NCI-H1048 (cell line): ENCODE measurements around the gene PDK4.
"Not testable (repeated sequence)": the region's sequence is repeated elsewhere in the genome, so short reads cannot be mapped to it uniquely, and the experiment has no call there.

ENCODE experiments used
- DNase-seq: peaks from one replicate; lab custom pipeline; 2025; lab: John Stamatoyannopoulos, UW

The PDK4 gene

GRCh38 chr7:95604811-95605210 is 8.5 kb upstream of the PDK4 start:
- not testable (repeated sequence) for DNase-seq

GRCh38 chr7:95604397-95604796 is 8.1 kb upstream of the PDK4 start:
- DNase-seq: not testable (repeated sequence)

GRCh38 chr7:95602421-95602820 is 6.1 kb upstream of the PDK4 start:
- no peak for DNase-seq

- no peak for DNase-seq
Measured at GRCh38 chr7:95601316-95601715, 5.0 kb upstream of the PDK4 start.

GRCh38 chr7:95599069-95599468 is 2.8 kb upstream of the PDK4 start:
- no peak for DNase-seq

- DNase-seq: no peak
Measured at GRCh38 chr7:95598511-95598910, 2.2 kb upstream of the PDK4 start.

- DNase-seq: no peak
Measured at GRCh38 chr7:95595746-95596197, 544 bp downstream of the PDK4 start.

- DNase-seq: no peak
Measured at GRCh38 chr7:95594185-95594584, 2.1 kb downstream of the PDK4 start.

- no peak for DNase-seq
Measured at GRCh38 chr7:95593343-95593742, 3.0 kb downstream of the PDK4 start.

GRCh38 chr7:95592570-95592969 is 3.7 kb downstream of the PDK4 start:
- DNase-seq: no peak

- DNase-seq: no peak
Measured at GRCh38 chr7:95590387-95591248, 5.7 kb downstream of the PDK4 start.

- DNase-seq: no peak
Measured at GRCh38 chr7:95589766-95590165, 6.5 kb downstream of the PDK4 start.

GRCh38 chr7:95589031-95589430 is 7.3 kb downstream of the PDK4 start:
- DNase-seq: no peak

GRCh38 chr7:95586951-95587301 is 9.4 kb downstream of the PDK4 start:
- no peak for DNase-seq

- no peak for DNase-seq
Measured at GRCh38 chr7:95585426-95585789, 10.9 kb downstream of the PDK4 start.

- DNase-seq: no peak
Measured at GRCh38 chr7:95584769-95585425, 11.4 kb downstream of the PDK4 start.

GRCh38 chr7:95583834-95584621 is 12.3 kb downstream of the PDK4 start:
- no peak for DNase-seq

GRCh38 chr7:95582578-95583293 is 13.6 kb downstream of the PDK4 start:
- DNase-seq: no peak

GRCh38 chr7:95581467-95581866 is 14.8 kb downstream of the PDK4 start:
- DNase-seq: no peak

GRCh38 chr7:95579318-95579717 is 17.0 kb downstream of the PDK4 start:
- no peak for DNase-seq

- DNase-seq: no peak
Measured at GRCh38 chr7:95578299-95578855, 17.9 kb downstream of the PDK4 start.

- no peak for DNase-seq
Measured at GRCh38 chr7:95577137-95577536, 19.2 kb downstream of the PDK4 start.
